H9 (cell line): Measurements from ENCODE around the gene ST6GALNAC2. TPM values are rescaled to one million over a fixed set of nuclear protein-coding genes. Genes with fewer than 3 reads are reported as not detected.

Experiments
- DNase-seq: peaks from one replicate; pipeline ENCODE4 v3.0.0-alpha.2; 2017
- H2AFZ ChIP-seq: one replicate; pipeline ENCODE4 v1.6.1; 2013; ENCODE audit warnings: mild to moderate bottlenecking, low read length, control low read depth, moderate library complexity
- H2AK5ac ChIP-seq: 2 replicates; pipeline ENCODE4 v1.6.1; 2013; ENCODE audit warnings: low read length, control low read depth, mixed read lengths; ENCODE audit not compliant: insufficient read length
- H2BK120ac ChIP-seq: one replicate; pipeline ENCODE4 v1.6.1; 2013; ENCODE audit warnings: low read depth, mild to moderate bottlenecking, low read length, control low read depth, inconsistent platforms; ENCODE audit not compliant: poor library complexity, severe bottlenecking
- H2BK12ac ChIP-seq: 2 replicates; pipeline ENCODE4 v1.6.1; 2013; ENCODE audit warnings: low read length, control low read depth, mixed read lengths, low read depth; ENCODE audit not compliant: insufficient read length
- H2BK15ac ChIP-seq: 2 replicates; pipeline ENCODE4 v1.6.1; 2013; ENCODE audit warnings: low read depth, low read length, control low read depth
- H2BK20ac ChIP-seq: one replicate; pipeline ENCODE4 v1.6.1; 2013; ENCODE audit warnings: low read depth, mild to moderate bottlenecking, low read length, control low read depth, inconsistent platforms; ENCODE audit not compliant: poor library complexity, severe bottlenecking
- H2BK5ac ChIP-seq: 2 replicates; pipeline ENCODE4 v1.6.1; 2013; ENCODE audit warnings: low read length, control low read depth, mixed read lengths; ENCODE audit not compliant: insufficient read length
- H3K14ac ChIP-seq: 2 replicates; pipeline ENCODE4 v1.6.1; 2013; ENCODE audit warnings: low read length, control low read depth; ENCODE audit not compliant: insufficient read depth
- H3K18ac ChIP-seq: 2 replicates; pipeline ENCODE4 v1.6.1; 2013; ENCODE audit warnings: low read depth, mild to moderate bottlenecking, mixed read lengths, low read length, control low read depth; ENCODE audit not compliant: insufficient read length
- H3K23ac ChIP-seq: 2 replicates; pipeline ENCODE4 v1.6.1; 2013; ENCODE audit warnings: low read length, control low read depth, mixed read lengths, low read depth; ENCODE audit not compliant: insufficient read length
- H3K23me2 ChIP-seq: 2 replicates; pipeline ENCODE4 v1.6.1; 2013; ENCODE audit warnings: low read depth, mild to moderate bottlenecking, mixed read lengths, low read length, control low read depth; ENCODE audit not compliant: insufficient read length, poor library complexity, severe bottlenecking
- H3K27ac ChIP-seq: 2 replicates; pipeline ENCODE4 v1.5.1; 2013; ENCODE audit warnings: low read length, control low read depth, mixed read lengths, low read depth; ENCODE audit not compliant: insufficient read length
- H3K27me3 ChIP-seq: 2 replicates; pipeline ENCODE4 v1.6.1; 2013; ENCODE audit warnings: low read length, control low read depth, inconsistent platforms; ENCODE audit not compliant: insufficient read depth
- H3K4ac ChIP-seq: 2 replicates; pipeline ENCODE4 v1.6.1; 2013; ENCODE audit warnings: low read depth, mild to moderate bottlenecking, control low read depth, inconsistent platforms, low read length, moderate library complexity
- H3K4me1 ChIP-seq: 2 replicates; pipeline ENCODE4 v1.6.1; 2013; ENCODE audit warnings: low read length, control low read depth, inconsistent platforms; ENCODE audit not compliant: insufficient read depth
- H3K4me2 ChIP-seq: 2 replicates; pipeline ENCODE4 v1.6.1; 2013; ENCODE audit warnings: low read length, control low read depth, mixed read lengths; ENCODE audit not compliant: insufficient read length, insufficient read depth
- H3K56ac ChIP-seq: 2 replicates; pipeline ENCODE4 v1.6.1; 2013; ENCODE audit warnings: low read depth, mild to moderate bottlenecking, mixed read lengths, low read length, control low read depth; ENCODE audit not compliant: insufficient read length
- H3K79me1 ChIP-seq: 2 replicates; pipeline ENCODE4 v1.6.1; 2013; ENCODE audit warnings: low read depth, mild to moderate bottlenecking, moderate library complexity, low read length, control low read depth, inconsistent platforms; ENCODE audit not compliant: insufficient read depth, poor library complexity, severe bottlenecking
- H3K79me2 ChIP-seq: 2 replicates; pipeline ENCODE4 v1.6.1; 2013; ENCODE audit warnings: low read length, control low read depth, inconsistent platforms; ENCODE audit not compliant: insufficient read depth
- H3K9ac ChIP-seq: 2 replicates; pipeline ENCODE4 v1.6.1; 2013; ENCODE audit warnings: low read length, control low read depth, mixed read lengths; ENCODE audit not compliant: insufficient read length; ENCODE audit errors: extremely low read depth
- H3K9me3 ChIP-seq: one replicate; pipeline ENCODE4 v1.6.1; 2013; ENCODE audit warnings: low read depth, low read length, inconsistent platforms; ENCODE audit not compliant: control insufficient read depth
- H3T11ph ChIP-seq: one replicate; pipeline ENCODE4 v1.6.1; 2013; ENCODE audit warnings: mild to moderate bottlenecking, low read length, control low read depth, inconsistent platforms
- H4K20me1 ChIP-seq: one replicate; pipeline ENCODE4 v1.6.1; 2013; ENCODE audit not compliant: control insufficient read depth, insufficient read length, insufficient read depth
- H4K5ac ChIP-seq: 2 replicates; pipeline ENCODE4 v1.6.1; 2013; ENCODE audit warnings: low read depth, mild to moderate bottlenecking, mixed read lengths, low read length, control low read depth; ENCODE audit not compliant: insufficient read length
- H4K8ac ChIP-seq: replicated peaks from 2 replicates; pipeline ENCODE4 v1.6.1; 2013; ENCODE audit warnings: low read length, control low read depth, mixed read lengths, low read depth; ENCODE audit not compliant: insufficient read length
- H4K91ac ChIP-seq: 2 replicates; pipeline ENCODE4 v1.6.1; 2013; ENCODE audit warnings: low read depth, mild to moderate bottlenecking, moderate library complexity, mixed read lengths, low read length, control low read depth; ENCODE audit not compliant: insufficient read length
- H3K27ac Mint-ChIP-seq, 3 experiments: 2 replicates in 2 of 3; 3 replicates in 1 of 3; pipeline ENCODE4 v1.8.0; 2020 to 2021; ENCODE audit warnings: mixed read lengths in 3 of 3, mild to moderate bottlenecking in 1 of 3, moderate library complexity in 1 of 3
- H3K27me3 Mint-ChIP-seq: 2 replicates; pipeline ENCODE4 v1.8.0; 2021; ENCODE audit warnings: low read depth, mild to moderate bottlenecking, moderate library complexity, mixed read lengths
- H3K36me3 Mint-ChIP-seq, 3 experiments: 2 replicates in 2 of 3; 3 replicates in 1 of 3; pipeline ENCODE4 v1.8.0; 2020 to 2021; ENCODE audit warnings: low read depth in 3 of 3, mixed read lengths in 3 of 3; ENCODE audit not compliant: insufficient read depth in 1 of 3
- H3K4me1 Mint-ChIP-seq, 2 experiments: 2 replicates each; pipeline ENCODE4 v1.8.0; 2020; ENCODE audit warnings: mixed read lengths in 2 of 2
- H3K4me3 Mint-ChIP-seq, 2 experiments: 2 replicates in 1 of 2; 3 replicates in 1 of 2; pipeline ENCODE4 v1.8.0; 2020 to 2021; ENCODE audit warnings: mild to moderate bottlenecking in 2 of 2, mixed read lengths in 2 of 2, moderate library complexity in 1 of 2
- H3K9me3 Mint-ChIP-seq, 2 experiments: 2 replicates in 1 of 2; 3 replicates in 1 of 2; pipeline ENCODE4 v1.8.0; 2020; ENCODE audit warnings: mild to moderate bottlenecking in 2 of 2, mixed read lengths in 2 of 2, moderate library complexity in 1 of 2
- WGBS: extraction: QIAGEN DNeasy Blood & Tissue Kit; methylation state at CpG from one replicate; pipeline ENCODE4 v1.1.7; 2013; ENCODE audit warnings: missing lambda C conversion rate, low lambda C conversion rate, mixed read lengths; ENCODE audit not compliant: insufficient read length; ENCODE audit errors: extremely low coverage; 5-methylcytosine and 5-hydroxymethylcytosine counted together
- total RNA-seq: library from RNA; stranded (reverse); gene quantifications from 2 replicates; pipeline ENCODE4 v1.2.1, GENCODE V29; 2021
- TF ChIP-seq, protein P1 (sequence below): fragments of 200-600 bp; sonication (generic); conservative IDR thresholded peaks from 3 replicates; pipeline ENCODE4 v1.8.0; 2021; ENCODE audit warnings: antibody characterized with exemption, mild to moderate bottlenecking

ST6GALNAC2 gene
- total RNA-seq, 1 experiment from 2014 or later: 0.46 TPM

DNA sequence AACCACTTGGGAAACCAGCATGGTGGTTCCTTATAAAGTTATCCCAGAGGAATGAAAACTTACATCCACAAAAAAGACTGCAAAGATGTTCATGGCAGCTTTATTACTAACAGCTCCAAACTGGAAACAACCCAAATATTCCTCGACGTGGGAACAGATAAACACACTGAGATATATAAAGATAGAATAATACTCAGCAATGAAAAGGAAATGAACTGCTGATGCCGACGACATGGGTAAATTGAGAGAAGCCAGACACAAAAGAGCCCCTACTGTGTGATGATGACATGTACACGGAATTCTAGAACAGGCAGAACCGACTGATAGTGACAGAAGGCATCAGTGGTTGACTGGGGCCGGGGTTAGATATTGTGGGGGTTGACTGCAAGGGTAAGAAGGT is 36.1 kb downstream of the ST6GALNAC2 start:
- no peak overlapping the region for H3K4me2 ChIP-seq
- TF ChIP-seq, protein P1, sequence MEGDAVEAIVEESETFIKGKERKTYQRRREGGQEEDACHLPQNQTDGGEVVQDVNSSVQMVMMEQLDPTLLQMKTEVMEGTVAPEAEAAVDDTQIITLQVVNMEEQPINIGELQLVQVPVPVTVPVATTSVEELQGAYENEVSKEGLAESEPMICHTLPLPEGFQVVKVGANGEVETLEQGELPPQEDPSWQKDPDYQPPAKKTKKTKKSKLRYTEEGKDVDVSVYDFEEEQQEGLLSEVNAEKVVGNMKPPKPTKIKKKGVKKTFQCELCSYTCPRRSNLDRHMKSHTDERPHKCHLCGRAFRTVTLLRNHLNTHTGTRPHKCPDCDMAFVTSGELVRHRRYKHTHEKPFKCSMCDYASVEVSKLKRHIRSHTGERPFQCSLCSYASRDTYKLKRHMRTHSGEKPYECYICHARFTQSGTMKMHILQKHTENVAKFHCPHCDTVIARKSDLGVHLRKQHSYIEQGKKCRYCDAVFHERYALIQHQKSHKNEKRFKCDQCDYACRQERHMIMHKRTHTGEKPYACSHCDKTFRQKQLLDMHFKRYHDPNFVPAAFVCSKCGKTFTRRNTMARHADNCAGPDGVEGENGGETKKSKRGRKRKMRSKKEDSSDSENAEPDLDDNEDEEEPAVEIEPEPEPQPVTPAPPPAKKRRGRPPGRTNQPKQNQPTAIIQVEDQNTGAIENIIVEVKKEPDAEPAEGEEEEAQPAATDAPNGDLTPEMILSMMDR: no peak
- no peak overlapping the region for H3K14ac ChIP-seq
- no peak overlapping the region for H4K5ac ChIP-seq
- no peak overlapping the region for H3K23ac ChIP-seq
- H3K23me2 ChIP-seq: no peaks in the 10 kb centered on the region
- H3K18ac ChIP-seq: no peak overlapping the region
- no peak overlapping the region for H2BK5ac ChIP-seq
- H3K56ac ChIP-seq: no peak overlapping the region
- no peaks in the 10 kb centered on the region for H3K79me1 ChIP-seq
- H2BK15ac ChIP-seq: no peak overlapping the region
- no peak overlapping the region for H3K9ac ChIP-seq
- H2BK120ac ChIP-seq: no peak overlapping the region
- H2BK20ac ChIP-seq: no peak overlapping the region
- peaks cover 2% of the 10 kb centered on the region; the same call in 1 of the 2 replicates for H3K27me3 Mint-ChIP-seq
- no peaks in the 10 kb centered on the region for H3K9me3 ChIP-seq
- H2AK5ac ChIP-seq: no peak overlapping the region
- DNase-seq: no peak
- H2BK12ac ChIP-seq: no peak overlapping the region
- H4K8ac ChIP-seq: no peak overlapping the region
- H3K79me2 ChIP-seq: no peaks in the 10 kb centered on the region
- no CpG with 5 or more reads among the region's 7 CpGs for WGBS
- H3K27me3 ChIP-seq: no peaks in the 10 kb centered on the region
- H3K27ac ChIP-seq: no peak overlapping the region
- peaks cover 6 to 14% of the 10 kb centered on the region in 2 experiments for H3K4me1 Mint-ChIP-seq
- H3K4me3 Mint-ChIP-seq: no peak overlapping the region
- no peaks in the 10 kb centered on the region for H4K20me1 ChIP-seq
- H2AFZ ChIP-seq: no peak overlapping the region
- H3K9me3 Mint-ChIP-seq: no peaks in the 10 kb centered on the region
- H3K4me1 ChIP-seq: no peaks in the 10 kb centered on the region; the same call in 1 of the 2 replicates
- no peaks in the 10 kb centered on the region; a peak in 1 of 7 replicates for H3K36me3 Mint-ChIP-seq
- no peak overlapping the region for H4K91ac ChIP-seq
- H3T11ph ChIP-seq: no peak overlapping the region
- H3K27ac Mint-ChIP-seq: no peak overlapping the region
- H3K4ac ChIP-seq: no peak overlapping the region
